Measurements from ENCODE around the gene GAK. TPM values are rescaled to one million over a fixed set of nuclear protein-coding genes. Genes with fewer than 3 reads are reported as not detected.
A peak's percentile ranks its signal among the peaks of the same experiment; 100 is the strongest.

GAK gene
- total RNA-seq, 2 donors from 2014 or later = 104 to 121 TPM

- H3K27me3 ChIP-seq (ENCODE audit: control insufficient read depth, insufficient read depth, low read length, poor library complexity, severe bottlenecking) = no peaks in the 10 kb centered on the region
- H3K36me3 ChIP-seq (ENCODE audit: control insufficient read depth, insufficient read depth, low read length) = peaks cover 35% of the 10 kb centered on the region
- H3K27ac ChIP-seq (ENCODE audit: low read depth, low read length) = no peak overlapping the region
- Mint-ChIP-seq H3K27me3 (ENCODE audit: insufficient read depth) (no peaks in the 10 kb centered on the region), H3K9me3 (no peaks in the 10 kb centered on the region), H3K4me1 (no peaks in the 10 kb centered on the region), H3K36me3 (ENCODE audit: low read depth) (peaks cover 58% of the 10 kb centered on the region), H3K27ac (no peak overlapping the region), H3K4me3 (no peak overlapping the region)
- no peak overlapping the region for H3K4me3 ChIP-seq (ENCODE audit: low read length)
- DNase-seq = no peak
- TF ChIP-seq CTCF (conservative IDR thresholded peaks at IDR 0.05) = no peak
- WGBS, 2 experiments (ENCODE audit: insufficient coverage in 1 of 2, insufficient read length in 1 of 2) = 95 to 98% methylated on average over 20 to 23 of the region's 23 CpGs
- H3K9ac ChIP-seq (ENCODE audit: extremely low read depth, low read length, poor library complexity, severe bottlenecking) = no peak overlapping the region
- H3K4me1 ChIP-seq (ENCODE audit: control insufficient read depth, insufficient read depth, low read length) = no peaks in the 10 kb centered on the region
- H3K9me3 ChIP-seq (ENCODE audit: control insufficient read depth, low read length) = no peaks in the 10 kb centered on the region
Observed at GRCh38 chr4:878796-879728, 53.1 kb downstream of the GAK start.

- Mint-ChIP-seq H3K36me3 (ENCODE audit: low read depth) (peaks cover 65% of the 10 kb centered on the region), H3K27me3 (ENCODE audit: insufficient read depth) (no peaks in the 10 kb centered on the region), H3K4me3 (no peak overlapping the region), H3K4me1 (no peaks in the 10 kb centered on the region), H3K27ac (no peak overlapping the region), H3K9me3 (no peaks in the 10 kb centered on the region)
- H3K4me1 ChIP-seq (ENCODE audit: control insufficient read depth, insufficient read depth, low read length) = no peaks in the 10 kb centered on the region
- H3K9me3 ChIP-seq (ENCODE audit: control insufficient read depth, low read length) = no peaks in the 10 kb centered on the region
- DNase-seq = no peak
- no peak overlapping the region for H3K4me3 ChIP-seq (ENCODE audit: low read length)
- peaks cover 38% of the 10 kb centered on the region for H3K36me3 ChIP-seq (ENCODE audit: control insufficient read depth, insufficient read depth, low read length)
- no peak overlapping the region for H3K9ac ChIP-seq (ENCODE audit: extremely low read depth, low read length, poor library complexity, severe bottlenecking)
- TF ChIP-seq CTCF (conservative IDR thresholded peaks at IDR 0.05) = no peak
- no peak overlapping the region for H3K27ac ChIP-seq (ENCODE audit: low read depth, low read length)
- H3K27me3 ChIP-seq (ENCODE audit: control insufficient read depth, insufficient read depth, low read length, poor library complexity, severe bottlenecking) = no peaks in the 10 kb centered on the region
- WGBS, 2 experiments (ENCODE audit: insufficient coverage in 1 of 2, insufficient read length in 1 of 2) = 92% methylated on average over 19 to 25 of the region's 25 CpGs
Observed at GRCh38 chr4:877502-877901, 54.6 kb downstream of the GAK start.

GRCh38 chr4:876780-877179, 55.3 kb downstream of the GAK start:
- WGBS, 2 experiments (ENCODE audit: insufficient coverage in 1 of 2, insufficient read length in 1 of 2) = 88 to 91% methylated on average over 14 to 24 of the region's 24 CpGs

More at GRCh38 chr4:876780-877179, 55.3 kb downstream of the GAK start:
- Histone ChIP-seq H3K27ac (ENCODE audit: low read depth, low read length) (no peak overlapping the region), H3K36me3 (ENCODE audit: control insufficient read depth, insufficient read depth, low read length) (peaks cover 38% of the 10 kb centered on the region), H3K9me3 (ENCODE audit: control insufficient read depth, low read length) (no peaks in the 10 kb centered on the region), H3K4me3 (ENCODE audit: low read length) (no peak overlapping the region), H3K27me3 (ENCODE audit: control insufficient read depth, insufficient read depth, low read length, poor library complexity, severe bottlenecking) (no peaks in the 10 kb centered on the region), H3K9ac (ENCODE audit: extremely low read depth, low read length, poor library complexity, severe bottlenecking) (no peak overlapping the region), H3K4me1 (ENCODE audit: control insufficient read depth, insufficient read depth, low read length) (no peaks in the 10 kb centered on the region)
- H3K4me1 Mint-ChIP-seq = no peaks in the 10 kb centered on the region
- no peaks in the 10 kb centered on the region for H3K27me3 Mint-ChIP-seq (ENCODE audit: insufficient read depth)
- H3K36me3 Mint-ChIP-seq (ENCODE audit: low read depth) = peaks cover 61% of the 10 kb centered on the region
- peak; percentile 76 for TF ChIP-seq CTCF (conservative IDR thresholded peaks at IDR 0.05)
- H3K27ac Mint-ChIP-seq = no peak overlapping the region
- H3K9me3 Mint-ChIP-seq = no peaks in the 10 kb centered on the region
- peak; percentile 81 for DNase-seq
- no peak overlapping the region for H3K4me3 Mint-ChIP-seq
